ENCODE measurements around the gene KCNJ10.

- no peak for TF ChIP-seq POLR2A (IDR thresholded peaks at IDR 0.05; ENCODE audit: low read depth, low read length)
- no peak for TF ChIP-seq POLR2AphosphoS5 (IDR thresholded peaks at IDR 0.05; ENCODE audit: low read depth, low read length)
- TF ChIP-seq TAF1 (IDR thresholded peaks at IDR 0.05; ENCODE audit: borderline replicate concordance, low read depth, low read length) = no peak
Measured at GRCh38 chr1:160086456-160086892, 16.5 kb upstream of the KCNJ10 start.
